SIG-M5 (cell line): ENCODE measurements around the gene ARAP3.

ENCODE experiments used
- DNase-seq: peaks from one replicate; lab custom pipeline; 2025; lab: John Stamatoyannopoulos, UW

Gene ARAP3

GRCh38 chr5:141639357-141640050 lies 42.5 kb downstream of the ARAP3 start:
- DNase-seq = no peak

GRCh38 chr5:141638771-141639170 lies 43.3 kb downstream of the ARAP3 start:
- DNase-seq = no peak

GRCh38 chr5:141637767-141638419 lies 44.1 kb downstream of the ARAP3 start:
- peak; percentile 49 for DNase-seq

- no peak for DNase-seq
Measured at GRCh38 chr5:141637123-141637766, 44.8 kb downstream of the ARAP3 start.

GRCh38 chr5:141636413-141637122 lies 45.5 kb downstream of the ARAP3 start, which contains the start of the genes HDAC3 and RELL2:
TSS of gene HDAC3 (minus strand) at chr5:141636849. CDS start at chr5:141636790, 59 bp downstream.
TSS of gene RELL2 (plus strand) at chr5:141636997. CDS start at chr5:141638226, 1,229 bp downstream.
- DNase-seq = no peak

GRCh38 chr5:141636106-141636412 lies 46.0 kb downstream of the ARAP3 start:
- DNase-seq = no peak

GRCh38 chr5:141635646-141636045 lies 46.4 kb downstream of the ARAP3 start:
- no peak for DNase-seq

- DNase-seq = no peak
Measured at GRCh38 chr5:141634720-141635119, 47.3 kb downstream of the ARAP3 start.

- peak; percentile 66 for DNase-seq
Measured at GRCh38 chr5:141633871-141634561, 48.0 kb downstream of the ARAP3 start.

GRCh38 chr5:141632650-141633049 lies 49.4 kb downstream of the ARAP3 start:
- no peak for DNase-seq

GRCh38 chr5:141630570-141631140 lies 51.4 kb downstream of the ARAP3 start:
- no peak for DNase-seq

- DNase-seq = no peak
Measured at GRCh38 chr5:141628175-141628788, 53.7 kb downstream of the ARAP3 start.

- no peak for DNase-seq
Measured at GRCh38 chr5:141623611-141624010, 58.4 kb downstream of the ARAP3 start.

- DNase-seq = peak; percentile 94
Measured at GRCh38 chr5:141623186-141623585, 58.8 kb downstream of the ARAP3 start.

- DNase-seq = peak; percentile 55
Measured at GRCh38 chr5:141618804-141619554, 63.1 kb downstream of the ARAP3 start, which contains the start of gene DIAPH1. TSS of gene DIAPH1 (minus strand) at chr5:141619000. CDS start at chr5:141618914, 86 bp downstream.

GRCh38 chr5:141618030-141618803 lies 63.8 kb downstream of the ARAP3 start:
- DNase-seq = no peak

GRCh38 chr5:141617682-141618029 lies 64.4 kb downstream of the ARAP3 start:
- DNase-seq = no peak

GRCh38 chr5:141617128-141617527 lies 64.9 kb downstream of the ARAP3 start:
- DNase-seq = no peak

GRCh38 chr5:141615991-141616720 lies 65.9 kb downstream of the ARAP3 start:
- no peak for DNase-seq
